Measurements from ENCODE around the gene ZKSCAN5. TPM values are rescaled to one million over a fixed set of nuclear protein-coding genes. Genes with fewer than 3 reads are reported as not detected.
A peak's percentile ranks its signal among the peaks of the same experiment; 100 is the strongest.

Gene ZKSCAN5
- total RNA-seq, 1 donor, result 12.3 TPM

GRCh38 chr7:99504281-99504602, 220 bp upstream of the ZKSCAN5 start:
- TF ChIP-seq CTCF (IDR thresholded peaks at IDR 0.05; ENCODE audit: extremely low read depth, low read depth, low read length), result no peak
- H3K36me3 ChIP-seq (ENCODE audit: insufficient read depth, low read length), result no peaks in the 10 kb centered on the region

GRCh38 chr7:99505324-99505662, 831 bp downstream of the ZKSCAN5 start:
- peak overlapping the region; percentile 98 for H3K27ac ChIP-seq (ENCODE audit: low read depth, low read length)
- no peaks in the 10 kb centered on the region for H4K20me1 ChIP-seq (ENCODE audit: insufficient read depth, low read length)
- H3K79me2 ChIP-seq (ENCODE audit: insufficient read depth, low read length), result peaks cover 57% of the 10 kb centered on the region
- no peaks in the 10 kb centered on the region for H3K27me3 ChIP-seq (ENCODE audit: insufficient read depth, low read length)
- peak overlapping the region; percentile 92 for H3K4me2 ChIP-seq (ENCODE audit: insufficient read depth, low read length)
- peak overlapping the region; percentile 99 for H2AFZ ChIP-seq (ENCODE audit: low read length)
- H3K4me3 ChIP-seq (ENCODE audit: insufficient read depth, low read length), result peak overlapping the region; percentile 93
- H3K9me3 ChIP-seq (ENCODE audit: low read depth, low read length), result no peaks in the 10 kb centered on the region
- TF ChIP-seq CTCF (IDR thresholded peaks at IDR 0.05; ENCODE audit: extremely low read depth, low read depth, low read length), result no peak
- no peak for DNase-seq (ENCODE audit: insufficient read length, low spot score, missing footprints)
- peaks cover 5% of the 10 kb centered on the region for H3K36me3 ChIP-seq (ENCODE audit: insufficient read depth, low read length)
- H3K4me1 ChIP-seq (ENCODE audit: insufficient read depth, low read length), result peaks cover 15% of the 10 kb centered on the region

More at GRCh38 chr7:99504281-99504602, 220 bp upstream of the ZKSCAN5 start:
- H3K27me3 ChIP-seq (ENCODE audit: insufficient read depth, low read length), result no peaks in the 10 kb centered on the region
- DNase-seq (ENCODE audit: insufficient read length, low spot score, missing footprints), result peak; percentile 99
- peak overlapping the region; percentile 99 for H2AFZ ChIP-seq (ENCODE audit: low read length)
- H3K79me2 ChIP-seq (ENCODE audit: insufficient read depth, low read length), result peaks cover 58% of the 10 kb centered on the region
- no peaks in the 10 kb centered on the region for H3K9me3 ChIP-seq (ENCODE audit: low read depth, low read length)
- peak overlapping the region; percentile 92 for H3K4me2 ChIP-seq (ENCODE audit: insufficient read depth, low read length)
- peak overlapping the region; percentile 93 for H3K4me3 ChIP-seq (ENCODE audit: insufficient read depth, low read length)
- H4K20me1 ChIP-seq (ENCODE audit: insufficient read depth, low read length), result peaks cover 4% of the 10 kb centered on the region
- H3K4me1 ChIP-seq (ENCODE audit: insufficient read depth, low read length), result peaks cover 15% of the 10 kb centered on the region
- H3K27ac ChIP-seq (ENCODE audit: low read depth, low read length), result peak overlapping the region; percentile 98

GRCh38 chr7:99514050-99514449, 9.6 kb downstream of the ZKSCAN5 start:
- Histone ChIP-seq H3K4me1 (ENCODE audit: insufficient read depth, low read length) (no peaks in the 10 kb centered on the region), H3K9me3 (ENCODE audit: low read depth, low read length) (no peaks in the 10 kb centered on the region), H3K27me3 (ENCODE audit: insufficient read depth, low read length) (no peaks in the 10 kb centered on the region), H3K4me2 (ENCODE audit: insufficient read depth, low read length) (no peak overlapping the region), H2AFZ (ENCODE audit: low read length) (no peak overlapping the region), H3K36me3 (ENCODE audit: insufficient read depth, low read length) (peaks cover 40% of the 10 kb centered on the region), H3K79me2 (ENCODE audit: insufficient read depth, low read length) (peaks cover 27% of the 10 kb centered on the region), H3K27ac (ENCODE audit: low read depth, low read length) (peak overlapping the region; percentile 30), H3K4me3 (ENCODE audit: insufficient read depth, low read length) (no peak overlapping the region), H4K20me1 (ENCODE audit: insufficient read depth, low read length) (peaks cover 3% of the 10 kb centered on the region)
- DNase-seq (ENCODE audit: insufficient read length, low spot score, missing footprints), result peak; percentile 66
- TF ChIP-seq CTCF (IDR thresholded peaks at IDR 0.05; ENCODE audit: extremely low read depth, low read depth, low read length), result no peak

GRCh38 chr7:99521399-99521798, 16.9 kb downstream of the ZKSCAN5 start:
- Histone ChIP-seq H3K27ac (ENCODE audit: low read depth, low read length) (no peak overlapping the region), H4K20me1 (ENCODE audit: insufficient read depth, low read length) (no peaks in the 10 kb centered on the region), H3K27me3 (ENCODE audit: insufficient read depth, low read length) (no peaks in the 10 kb centered on the region), H3K4me1 (ENCODE audit: insufficient read depth, low read length) (no peaks in the 10 kb centered on the region), H3K4me2 (ENCODE audit: insufficient read depth, low read length) (no peak overlapping the region), H3K36me3 (ENCODE audit: insufficient read depth, low read length) (peaks cover 44% of the 10 kb centered on the region), H3K79me2 (ENCODE audit: insufficient read depth, low read length) (no peaks in the 10 kb centered on the region), H3K4me3 (ENCODE audit: insufficient read depth, low read length) (no peak overlapping the region), H2AFZ (ENCODE audit: low read length) (no peak overlapping the region), H3K9me3 (ENCODE audit: low read depth, low read length) (no peaks in the 10 kb centered on the region)
- TF ChIP-seq CTCF (IDR thresholded peaks at IDR 0.05; ENCODE audit: extremely low read depth, low read depth, low read length), result no peak
- no peak for DNase-seq (ENCODE audit: insufficient read length, low spot score, missing footprints)
